ENCODE measurements around the gene PISD.
"Not testable (repeated sequence)": the region's sequence is repeated elsewhere in the genome, so short reads cannot be mapped to it uniquely, and the experiment has no call there.

The PISD gene

GRCh38 chr22:31607696-31608095 is 54.3 kb downstream of the PISD start:
- DNase-seq (ENCODE audit: low read depth): no peak

DNA sequence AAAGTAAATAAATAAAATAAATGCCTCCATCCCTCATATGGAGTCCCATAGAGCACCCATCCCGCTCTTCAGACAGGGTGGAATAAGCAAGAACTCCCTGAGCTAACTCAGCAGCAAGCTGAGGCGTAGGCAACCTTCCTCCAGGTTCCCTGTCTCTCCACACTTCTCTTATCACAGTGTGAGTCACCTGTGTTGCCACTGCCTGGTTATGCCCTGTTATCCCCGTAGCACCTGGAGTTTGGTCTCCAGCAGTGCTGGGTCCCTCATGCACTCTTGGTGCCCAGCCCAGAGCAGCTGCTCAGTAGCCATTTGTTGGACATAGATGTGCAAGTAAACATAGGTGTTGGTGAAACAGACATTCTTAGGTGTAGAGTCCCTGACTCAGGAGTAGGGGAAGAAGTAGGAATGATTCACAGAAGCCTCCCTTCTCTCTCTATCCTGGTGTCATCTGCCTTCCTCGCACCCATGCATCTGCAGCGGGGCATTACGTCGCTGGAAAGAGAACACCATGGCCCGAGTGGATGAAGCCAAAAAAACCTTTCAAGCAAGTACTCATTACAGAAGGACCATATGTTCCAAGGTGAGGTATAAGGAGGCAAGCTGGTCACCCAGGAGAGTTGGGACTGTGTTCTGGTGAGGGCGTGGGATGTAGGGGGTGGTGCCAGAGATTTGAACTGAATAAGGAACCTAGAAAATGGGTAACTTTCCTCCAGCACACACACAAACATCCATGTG is 56.0 kb downstream of the PISD start:
- DNase-seq (ENCODE audit: low read depth): no peak

- no peak for DNase-seq (ENCODE audit: low read depth)
These were observed 57.0 kb downstream of the PISD start for GRCh38 chr22:31604746-31605705.

DNA sequence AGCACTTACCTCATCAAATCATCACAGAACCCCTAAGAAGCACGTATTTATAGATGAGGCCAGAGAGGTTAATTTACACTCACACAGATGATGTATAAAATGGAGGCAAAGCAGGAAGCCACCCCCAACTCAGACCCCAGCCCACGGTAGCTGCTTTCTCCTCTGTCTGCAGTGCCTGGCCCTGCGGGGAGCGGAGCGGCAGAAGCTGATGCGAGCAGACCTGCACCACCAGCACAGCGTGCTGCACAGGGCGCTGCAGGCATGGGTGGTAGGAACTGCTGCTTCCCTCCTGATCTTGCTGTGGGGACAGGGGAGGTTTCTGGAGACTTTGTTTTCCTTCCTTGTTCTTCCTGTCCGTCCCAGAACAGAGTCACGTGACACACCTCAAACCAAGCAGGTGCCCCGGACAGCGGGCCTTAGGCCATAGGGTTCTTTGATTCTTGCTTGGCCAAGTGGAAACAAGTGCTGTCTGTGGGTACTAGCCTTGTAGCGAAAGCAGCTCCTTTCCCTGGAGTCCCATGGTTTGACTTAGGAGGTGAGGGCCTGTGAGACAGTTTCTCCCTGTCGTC is 57.8 kb downstream of the PISD start:
- no peak for DNase-seq (ENCODE audit: low read depth)

DNA sequence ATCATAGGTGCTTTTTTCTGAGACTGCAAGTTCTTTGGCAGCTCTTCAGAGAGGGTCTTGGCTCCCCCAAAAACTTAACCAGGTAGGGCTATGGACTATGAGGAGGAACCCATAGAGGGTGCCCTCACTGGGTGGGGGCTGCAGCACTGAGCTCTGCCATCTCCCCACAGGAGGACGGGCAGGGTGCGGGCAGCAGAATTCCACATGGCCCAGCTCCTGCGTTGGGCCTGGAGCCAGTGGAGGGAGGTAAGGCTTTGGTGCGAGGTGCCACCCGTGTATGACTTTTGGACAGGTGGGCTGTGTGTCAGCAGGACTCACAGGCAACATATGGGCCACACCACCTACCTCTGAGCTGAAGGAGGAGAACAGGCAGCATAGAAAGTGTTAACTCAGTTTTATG is 58.4 kb downstream of the PISD start:
- no peak for DNase-seq (ENCODE audit: low read depth)

- no peak for DNase-seq (ENCODE audit: low read depth)
These were observed 58.9 kb downstream of the PISD start for GRCh38 chr22:31603081-31603525.

- peak; percentile 85 for DNase-seq (ENCODE audit: low read depth)
These were observed 59.6 kb downstream of the PISD start for GRCh38 chr22:31602259-31602952.

DNA sequence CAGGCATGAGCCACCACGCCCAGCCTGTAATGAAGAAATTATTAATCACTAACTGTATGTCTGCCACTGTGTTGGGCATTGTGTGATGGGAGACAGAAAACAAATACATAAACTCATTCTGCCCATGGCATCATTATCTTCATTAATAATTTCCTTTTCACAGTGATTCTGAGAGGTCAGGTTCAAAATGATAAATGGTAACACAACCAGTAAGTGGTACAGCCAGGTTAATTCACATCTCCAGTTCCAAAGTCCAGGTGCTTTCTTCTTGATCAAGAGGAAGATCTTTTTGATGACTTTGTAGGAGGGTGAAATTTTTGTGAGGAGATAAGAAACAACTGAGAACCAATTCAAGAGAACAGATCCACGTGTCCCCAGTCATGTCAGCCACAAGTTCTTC is 66.7 kb downstream of the PISD start:
- no peak for DNase-seq (ENCODE audit: low read depth)

DNA sequence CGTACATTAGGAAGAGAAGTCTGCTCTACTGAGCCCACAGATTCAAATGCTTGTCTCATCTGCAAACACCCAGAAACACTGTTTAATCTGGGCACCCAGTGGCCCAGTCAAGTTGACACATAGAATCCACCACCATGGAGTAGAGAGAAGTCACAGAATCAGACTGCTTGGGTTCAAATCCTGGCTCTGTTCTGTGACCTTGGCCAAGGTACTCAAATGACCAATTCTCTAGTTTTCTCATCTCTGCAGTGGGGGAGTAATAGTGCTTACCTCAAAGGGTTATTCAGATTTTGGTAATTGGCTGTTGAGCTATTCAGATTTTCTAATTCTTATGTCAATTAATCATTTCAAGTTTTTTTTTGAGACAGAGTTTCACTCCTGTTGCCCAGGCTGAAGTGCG is 71.9 kb downstream of the PISD start:
- DNase-seq (ENCODE audit: low read depth): not testable (repeated sequence)

DNA sequence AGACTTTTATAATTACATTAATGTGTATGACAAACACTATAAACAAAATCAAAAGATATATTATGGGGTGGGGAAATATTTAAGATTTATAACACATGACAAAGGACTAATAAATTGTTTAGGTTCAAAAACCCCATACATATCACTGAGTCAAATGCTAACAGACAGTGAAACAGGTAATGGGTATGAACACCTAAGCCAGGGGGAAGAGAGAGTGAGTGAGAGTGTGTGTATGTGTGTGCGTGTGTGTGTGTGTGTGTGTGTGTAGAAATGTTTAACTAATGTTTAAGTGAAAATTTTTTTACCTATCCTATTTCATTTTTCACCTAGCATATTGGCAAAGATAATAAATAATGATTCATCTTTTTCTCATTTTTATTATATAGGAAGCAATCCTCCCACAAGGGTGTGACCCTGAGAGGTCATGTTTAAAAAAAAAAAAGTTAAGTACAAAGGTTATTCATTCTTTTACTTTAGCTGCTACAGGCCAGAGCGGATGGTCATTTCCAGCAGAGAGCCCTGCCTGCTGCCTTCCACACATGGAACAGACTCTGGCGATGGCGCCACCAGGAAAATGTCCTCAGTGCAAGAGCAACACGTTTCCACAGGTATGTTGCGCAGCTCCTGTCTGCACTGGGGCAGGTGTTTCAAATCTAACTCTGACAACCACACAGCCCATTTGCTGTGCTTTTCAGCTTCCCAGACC is 72.9 kb downstream of the PISD start:
- no peak for DNase-seq (ENCODE audit: low read depth)

DNA sequence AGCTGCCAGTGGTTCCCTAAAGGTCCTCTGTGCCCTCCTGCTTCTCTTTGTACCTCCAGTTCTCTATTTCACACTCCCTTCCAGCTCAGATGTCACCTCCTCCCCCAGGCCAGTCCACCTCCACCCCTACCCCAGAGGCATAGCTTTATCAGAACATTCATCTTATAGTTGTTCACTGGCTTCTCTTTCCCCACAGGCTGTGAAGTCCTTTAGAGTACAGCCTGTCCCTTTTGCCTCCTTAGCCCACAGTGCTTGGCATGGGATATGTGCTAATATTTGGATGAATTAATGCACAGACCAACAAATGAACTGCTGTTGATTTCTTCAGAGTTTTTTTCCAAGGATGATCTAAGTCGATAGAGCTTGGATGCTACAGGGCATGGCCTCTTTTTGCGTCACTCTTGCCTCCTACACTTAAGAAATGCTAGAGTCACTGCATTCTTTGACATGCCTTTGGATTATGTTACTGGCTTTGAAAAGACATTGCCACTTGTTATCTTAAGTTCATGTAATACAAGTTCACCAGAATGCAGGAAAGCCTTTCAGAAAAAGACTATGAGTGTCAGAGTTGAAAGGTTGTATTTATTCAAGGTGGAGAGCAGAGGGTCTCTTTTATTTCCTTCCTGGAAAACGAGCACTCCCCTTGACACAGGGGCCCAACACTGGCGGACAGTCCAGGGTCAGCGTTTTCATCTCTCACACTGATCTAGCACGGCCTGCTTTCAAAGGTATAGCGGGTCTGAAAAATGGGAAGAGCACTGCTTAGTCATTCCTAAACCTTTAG is 75.7 kb downstream of the PISD start:
- no peak for DNase-seq (ENCODE audit: low read depth)

DNA sequence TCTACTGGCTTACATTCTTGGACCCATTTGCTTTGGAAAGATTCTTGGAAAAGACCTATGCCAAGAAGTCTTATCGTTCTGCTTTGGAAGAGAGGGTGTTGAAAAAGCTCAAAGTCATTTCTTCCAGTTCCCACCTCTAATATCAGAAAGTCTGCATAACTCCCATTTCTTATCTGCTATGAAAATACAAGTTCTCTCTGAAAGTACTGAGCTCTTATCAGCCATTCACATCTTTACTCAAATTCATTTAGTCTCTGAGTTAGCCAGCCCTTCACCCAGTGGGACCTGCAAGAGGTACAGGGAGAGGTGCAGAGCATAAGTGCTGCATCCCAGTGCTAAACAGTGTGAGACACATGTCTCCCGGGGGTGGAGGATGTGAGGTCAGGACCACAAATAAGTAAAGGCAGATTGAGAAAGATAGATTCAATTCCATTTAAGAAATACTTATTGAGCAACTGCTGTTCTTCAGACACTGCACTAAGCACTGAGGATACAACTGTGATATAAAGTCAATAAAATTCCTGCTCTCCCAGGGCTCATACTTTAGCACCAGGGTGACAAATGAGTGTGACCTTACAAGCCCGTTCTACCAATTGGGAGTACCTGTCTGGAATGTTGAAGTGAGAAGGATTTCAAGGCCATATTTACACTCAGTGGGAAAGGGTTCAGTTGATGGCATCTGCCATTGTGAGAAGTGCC is 76.7 kb downstream of the PISD start:
- peak; percentile 23 for DNase-seq (ENCODE audit: low read depth)

- no peak for DNase-seq (ENCODE audit: low read depth)
These were observed 77.2 kb downstream of the PISD start for GRCh38 chr22:31584804-31585160.

- no peak for DNase-seq (ENCODE audit: low read depth)
These were observed 78.0 kb downstream of the PISD start for GRCh38 chr22:31583861-31584485.

DNA sequence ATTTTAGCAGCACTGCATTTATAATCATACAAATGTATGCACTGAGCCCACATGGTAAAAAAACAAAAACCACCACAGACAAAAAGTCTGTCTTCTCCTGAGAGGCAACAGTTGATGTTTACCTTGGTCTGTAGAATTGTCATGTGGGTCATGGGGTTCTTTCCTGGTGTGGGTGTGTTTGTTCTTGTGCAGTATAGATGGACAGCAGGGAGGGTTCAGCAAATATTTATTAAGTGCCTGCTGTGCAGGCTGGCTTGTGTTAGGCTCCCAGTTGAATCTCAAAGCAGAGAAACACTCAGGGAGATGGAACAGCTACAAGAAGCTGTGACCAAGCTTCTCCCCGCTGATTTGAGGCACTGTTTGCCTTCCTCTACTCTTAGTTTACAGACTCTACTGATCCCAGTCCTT is 82.2 kb downstream of the PISD start:
- DNase-seq (ENCODE audit: low read depth): no peak

- DNase-seq (ENCODE audit: low read depth): no peak
These were observed 83.8 kb downstream of the PISD start for GRCh38 chr22:31578171-31578570.

DNA sequence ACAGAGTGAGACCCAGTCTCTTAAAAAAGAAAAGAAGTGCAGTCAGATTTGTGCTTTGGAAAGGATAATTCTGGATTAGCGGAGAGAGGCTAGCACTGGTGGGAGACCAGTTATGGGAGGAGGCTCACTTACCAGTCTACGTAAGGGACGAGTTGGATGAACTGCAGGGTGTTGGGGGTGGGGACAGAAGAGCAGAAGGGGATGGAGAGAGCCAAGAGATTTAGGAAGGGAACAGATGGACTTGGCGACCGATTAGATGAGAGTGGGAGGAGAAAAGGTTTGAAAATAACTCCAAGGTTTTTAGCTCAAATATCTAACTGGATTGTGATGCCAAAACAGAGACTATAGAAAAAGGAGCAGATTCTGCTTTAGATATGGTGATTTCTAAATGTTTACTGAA is 84.3 kb downstream of the PISD start:
- DNase-seq (ENCODE audit: low read depth): no peak

- no peak for DNase-seq (ENCODE audit: low read depth)
These were observed 86.8 kb downstream of the PISD start for GRCh38 chr22:31575190-31575589.

GRCh38 chr22:31574055-31574670 is 87.9 kb downstream of the PISD start:
- no peak for DNase-seq (ENCODE audit: low read depth)

All from GM04503 (cell line).